ENCODE results near the gene MAGEF1. TPM values are rescaled to one million over a fixed set of nuclear protein-coding genes. Genes with fewer than 3 reads are reported as not detected.

Gene MAGEF1
- total and polyA plus RNA-seq, 2 donors from 2014 or later: 37.9 to 50.0 TPM

DNA sequence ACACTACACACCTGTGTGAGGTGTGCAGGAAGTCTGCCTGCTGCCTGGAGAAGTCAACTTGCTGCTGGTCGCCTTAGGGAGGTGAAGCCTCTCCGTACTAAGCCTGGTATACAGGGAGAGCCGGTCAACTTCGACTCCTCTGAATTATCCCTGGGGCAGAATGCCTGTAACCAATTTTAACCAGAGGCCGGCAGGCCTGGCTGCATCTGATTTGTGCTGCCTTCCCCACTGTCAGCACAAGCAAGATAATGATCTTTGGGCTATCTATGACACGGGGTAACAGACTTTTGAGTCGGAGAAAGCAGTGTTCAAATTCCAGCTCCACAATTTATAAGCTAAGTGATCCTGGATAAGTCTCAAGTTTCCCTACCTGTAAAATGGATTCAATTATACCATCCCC, 42.3 kb downstream of the MAGEF1 start:
- no peak overlapping the region for H3K4me3 ChIP-seq (ENCODE audit: low read length in 3 of 3)
- H3K4me1 ChIP-seq (ENCODE audit: control insufficient read depth in 2 of 3, insufficient read depth in 2 of 3, low read depth in 1 of 3, low read length in 3 of 3): no peaks in the 10 kb centered on the region
- H3K9ac ChIP-seq (ENCODE audit: low read length in 3 of 3): no peak overlapping the region
- H3K27ac ChIP-seq (ENCODE audit: low read depth in 2 of 2, low read length in 2 of 2): no peak overlapping the region
- H3K36me3 ChIP-seq (ENCODE audit: control insufficient read depth in 2 of 3, insufficient read depth in 3 of 3, low read length in 3 of 3): no peaks in the 10 kb centered on the region
- no peak for DNase-seq
- intact Hi-C loops (cut with DNase I): no loop called here
- FAIRE-seq: no peak
- H3K27me3 ChIP-seq (ENCODE audit: control insufficient read depth, insufficient read depth, low read length): no peaks in the 10 kb centered on the region
- TF ChIP-seq CTCF (IDR thresholded peaks at IDR 0.05; ENCODE audit: borderline replicate concordance, extremely low read depth, insufficient read depth): no peak
- H3K9me3 ChIP-seq (ENCODE audit: control insufficient read depth in 2 of 3, insufficient read depth in 1 of 3, low read length in 3 of 3): no peaks in the 10 kb centered on the region

- Histone ChIP-seq H3K4me1 (ENCODE audit: control insufficient read depth in 2 of 3, insufficient read depth in 2 of 3, low read depth in 1 of 3, low read length in 3 of 3) (no peaks in the 10 kb centered on the region), H3K4me3 (ENCODE audit: low read length in 3 of 3) (no peak overlapping the region), H3K27ac (ENCODE audit: low read depth in 2 of 2, low read length in 2 of 2) (no peak overlapping the region), H3K9ac (ENCODE audit: low read length in 3 of 3) (no peak overlapping the region), H3K9me3 (ENCODE audit: control insufficient read depth in 2 of 3, insufficient read depth in 1 of 3, low read length in 3 of 3) (no peaks in the 10 kb centered on the region), H3K36me3 (ENCODE audit: control insufficient read depth in 2 of 3, insufficient read depth in 3 of 3, low read length in 3 of 3) (no peaks in the 10 kb centered on the region), H3K27me3 (ENCODE audit: control insufficient read depth, insufficient read depth, low read length) (no peaks in the 10 kb centered on the region)
- no peak for TF ChIP-seq CTCF (IDR thresholded peaks at IDR 0.05; ENCODE audit: borderline replicate concordance, extremely low read depth, insufficient read depth)
- intact Hi-C loops (cut with DNase I): no loop called here
- no peak for DNase-seq
- no peak for FAIRE-seq
Observed at GRCh38 chr3:184666442-184666841, 45.4 kb downstream of the MAGEF1 start.

- Histone ChIP-seq H3K36me3 (ENCODE audit: control insufficient read depth in 2 of 3, insufficient read depth in 3 of 3, low read length in 3 of 3) (no peaks in the 10 kb centered on the region), H3K27me3 (ENCODE audit: control insufficient read depth, insufficient read depth, low read length) (no peaks in the 10 kb centered on the region), H3K4me1 (ENCODE audit: control insufficient read depth in 2 of 3, insufficient read depth in 2 of 3, low read depth in 1 of 3, low read length in 3 of 3) (no peaks in the 10 kb centered on the region), H3K27ac (ENCODE audit: low read depth in 2 of 2, low read length in 2 of 2) (no peak overlapping the region), H3K9ac (ENCODE audit: low read length in 3 of 3) (no peak overlapping the region), H3K9me3 (ENCODE audit: control insufficient read depth in 2 of 3, insufficient read depth in 1 of 3, low read length in 3 of 3) (no peaks in the 10 kb centered on the region), H3K4me3 (ENCODE audit: low read length in 3 of 3) (no peak overlapping the region)
- intact Hi-C loops (cut with DNase I): no loop called here
- DNase-seq (no peak), FAIRE-seq (no peak)
- TF ChIP-seq CTCF (IDR thresholded peaks at IDR 0.05; ENCODE audit: borderline replicate concordance, extremely low read depth, insufficient read depth): no peak
Observed at GRCh38 chr3:184665101-184665500, 46.8 kb downstream of the MAGEF1 start.

GRCh38 chr3:184663756-184664155, 48.1 kb downstream of the MAGEF1 start:
- no peak overlapping the region for H3K9ac ChIP-seq (ENCODE audit: low read length in 3 of 3)
- peaks cover 0 to 8% (median 6%) of the 10 kb centered on the region in 3 donors for H3K4me1 ChIP-seq (ENCODE audit: control insufficient read depth in 2 of 3, insufficient read depth in 2 of 3, low read depth in 1 of 3, low read length in 3 of 3)
- no peak for FAIRE-seq
- H3K36me3 ChIP-seq (ENCODE audit: control insufficient read depth in 2 of 3, insufficient read depth in 3 of 3, low read length in 3 of 3): no peaks in the 10 kb centered on the region
- H3K27ac ChIP-seq (ENCODE audit: low read depth in 2 of 2, low read length in 2 of 2): no peak overlapping the region
- no peaks in the 10 kb centered on the region for H3K9me3 ChIP-seq (ENCODE audit: control insufficient read depth in 2 of 3, insufficient read depth in 1 of 3, low read length in 3 of 3)
- H3K4me3 ChIP-seq (ENCODE audit: low read length in 3 of 3): no peak overlapping the region
- intact Hi-C loops (cut with DNase I): no loop called here
- no peak for TF ChIP-seq CTCF (IDR thresholded peaks at IDR 0.05; ENCODE audit: borderline replicate concordance, extremely low read depth, insufficient read depth)
- no peaks in the 10 kb centered on the region for H3K27me3 ChIP-seq (ENCODE audit: control insufficient read depth, insufficient read depth, low read length)
- no peak for DNase-seq
